Embryonic facial prominence (tissue), 1 donor: ENCODE data around the gene CACNA1A.
"Not testable (repeated sequence)": the region's sequence is repeated elsewhere in the genome, so short reads cannot be mapped to it uniquely, and the experiment has no call there.

Source experiments
- DNase-seq: peaks from one replicate; pipeline ENCODE4 v3.0.0-alpha.2; 2016; ENCODE audit errors: extremely low spot score

The CACNA1A gene

GRCh38 chr19:13198634-13199033 lies 307.6 kb downstream of the CACNA1A start:
- DNase-seq, result no peak

GRCh38 chr19:13195678-13196077 lies 310.6 kb downstream of the CACNA1A start:
- DNase-seq, result no peak

GRCh38 chr19:13190781-13191540 lies 315.3 kb downstream of the CACNA1A start:
- no peak for DNase-seq

- no peak for DNase-seq
Measured at GRCh38 chr19:13189600-13189999, 316.7 kb downstream of the CACNA1A start.

- no peak for DNase-seq
Measured at GRCh38 chr19:13187419-13187818, 318.9 kb downstream of the CACNA1A start.

GRCh38 chr19:13186688-13187087 lies 319.6 kb downstream of the CACNA1A start:
- not testable (repeated sequence) for DNase-seq

GRCh38 chr19:13185763-13186657 lies 320.3 kb downstream of the CACNA1A start:
- not testable (repeated sequence) for DNase-seq

GRCh38 chr19:13184926-13185325 lies 321.4 kb downstream of the CACNA1A start:
- not testable (repeated sequence) for DNase-seq

- no peak for DNase-seq
Measured at GRCh38 chr19:13181747-13182388, 324.4 kb downstream of the CACNA1A start.

GRCh38 chr19:13178291-13178690 lies 328.0 kb downstream of the CACNA1A start:
- not testable (repeated sequence) for DNase-seq

- DNase-seq, result not testable (repeated sequence)
Measured at GRCh38 chr19:13177584-13177983, 328.7 kb downstream of the CACNA1A start.

- no peak for DNase-seq
Measured at GRCh38 chr19:13176345-13176744, 329.9 kb downstream of the CACNA1A start.

GRCh38 chr19:13173139-13173737 lies 333.0 kb downstream of the CACNA1A start:
- DNase-seq, result no peak

- DNase-seq, result no peak
Measured at GRCh38 chr19:13172346-13173138, 333.7 kb downstream of the CACNA1A start.

GRCh38 chr19:13171146-13171545 lies 335.1 kb downstream of the CACNA1A start:
- no peak for DNase-seq

GRCh38 chr19:13169769-13170168 lies 336.5 kb downstream of the CACNA1A start:
- no peak for DNase-seq

- DNase-seq, result not testable (repeated sequence)
Measured at GRCh38 chr19:13166151-13166550, 340.1 kb downstream of the CACNA1A start.

GRCh38 chr19:13165162-13165997 lies 340.9 kb downstream of the CACNA1A start:
- DNase-seq, result no peak

GRCh38 chr19:13164343-13165161 lies 341.7 kb downstream of the CACNA1A start:
- DNase-seq, result peak; percentile 70
